Activated T-helper 2 cell treated with anti-CD3 and anti-CD28 coated beads, Interferon-gamma antibody, Interleukin-2, Interleukin-4, amounts not matched to agents 10 μg/mL and 5 μg/mL and 100 μg/mL, durations not matched to agents 14 hours and 24 hours and 36 hours (primary cell): Measurements from ENCODE around the gene TPI1. TPM values are rescaled to one million over a fixed set of nuclear protein-coding genes. Genes with fewer than 3 reads are reported as not detected.
A peak's percentile ranks its signal among the peaks of the same experiment; 100 is the strongest.
"Not testable (repeated sequence)": the region's sequence is repeated elsewhere in the genome, so short reads cannot be mapped to it uniquely, and the experiment has no call there.

Source experiments
- DNase-seq: peaks from one replicate; pipeline ENCODE4 v3.0.0; 2021; ENCODE audit warnings: low spot score
- H3K27ac Mint-ChIP-seq: one replicate; pipeline ENCODE4 v1.8.0; 2021; ENCODE audit warnings: mixed read lengths
- H3K27me3 Mint-ChIP-seq: one replicate; pipeline ENCODE4 v1.8.0; 2021; ENCODE audit warnings: low read depth, mixed read lengths
- H3K36me3 Mint-ChIP-seq: one replicate; pipeline ENCODE4 v1.8.0; 2021; ENCODE audit warnings: low read depth, mixed read lengths
- H3K4me1 Mint-ChIP-seq: one replicate; pipeline ENCODE4 v1.8.0; 2021; ENCODE audit warnings: low read depth, mixed read lengths
- H3K4me3 Mint-ChIP-seq: one replicate; pipeline ENCODE4 v1.8.0; 2021; ENCODE audit warnings: low read depth, mild to moderate bottlenecking, moderate library complexity, mixed read lengths
- H3K9me3 Mint-ChIP-seq: one replicate; pipeline ENCODE4 v1.8.0; 2021; ENCODE audit warnings: mixed read lengths
- intact Hi-C: fragments of 100-400 bp; cut with micrococcal nuclease; formaldehyde crosslinking; loops from one replicate; pipeline ENCODE4 v1.15.1; 2023
- total RNA-seq: library from RNA; stranded (reverse); gene quantifications from 2 replicates; pipeline ENCODE4 v1.2.3, GENCODE V29; 2022

TPI1 gene
- total RNA-seq, 1 donor from 2014 or later, result 1,708 TPM

DNA sequence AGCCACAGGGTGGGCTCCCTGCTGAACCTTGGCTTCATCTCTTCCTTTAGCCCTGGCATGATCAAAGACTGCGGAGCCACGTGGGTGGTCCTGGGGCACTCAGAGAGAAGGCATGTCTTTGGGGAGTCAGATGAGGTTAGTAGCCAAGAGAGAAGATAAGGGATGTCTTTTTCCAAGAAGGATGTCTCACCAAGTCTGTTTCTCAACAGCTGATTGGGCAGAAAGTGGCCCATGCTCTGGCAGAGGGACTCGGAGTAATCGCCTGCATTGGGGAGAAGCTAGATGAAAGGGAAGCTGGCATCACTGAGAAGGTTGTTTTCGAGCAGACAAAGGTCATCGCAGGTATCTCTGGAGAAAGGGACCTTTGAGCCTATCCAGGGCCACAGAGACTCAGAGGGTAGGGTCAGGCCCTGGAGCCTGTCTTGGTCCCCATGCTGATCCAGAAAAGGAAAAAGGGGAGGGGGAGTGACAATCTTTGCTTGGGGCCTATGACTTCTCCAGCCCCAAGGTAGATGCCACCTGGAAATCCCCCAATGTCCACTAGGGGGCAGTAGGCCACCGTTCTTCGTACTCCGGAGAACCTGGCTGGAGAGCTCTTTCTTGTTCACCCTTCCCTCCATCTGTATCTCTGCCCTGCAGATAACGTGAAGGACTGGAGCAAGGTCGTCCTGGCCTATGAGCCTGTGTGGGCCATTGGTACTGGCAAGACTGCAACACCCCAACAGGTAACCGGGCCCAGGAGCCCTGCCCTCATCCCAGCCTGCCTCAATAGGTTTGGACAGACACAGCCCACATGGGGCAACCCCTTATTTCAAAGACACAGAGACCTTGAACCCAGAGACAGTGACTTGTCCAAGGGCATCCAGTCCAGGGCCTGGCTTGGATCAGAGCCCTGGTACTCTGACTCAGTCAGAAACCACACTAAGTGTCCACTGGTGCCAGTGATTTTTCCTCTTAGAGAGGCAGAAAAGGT, 2.0 kb downstream of the TPI1 start:
- Mint-ChIP-seq H3K27me3 (no peaks in the 10 kb centered on the region), H3K4me3 (peak overlapping the region; percentile 92), H3K9me3 (no peaks in the 10 kb centered on the region), H3K36me3 (peaks cover 72% of the 10 kb centered on the region), H3K4me1 (peaks cover 50% of the 10 kb centered on the region), H3K27ac (peak overlapping the region; percentile 84)
- intact Hi-C loops, result no loop called here
- DNase-seq, result peak; percentile 79

DNA sequence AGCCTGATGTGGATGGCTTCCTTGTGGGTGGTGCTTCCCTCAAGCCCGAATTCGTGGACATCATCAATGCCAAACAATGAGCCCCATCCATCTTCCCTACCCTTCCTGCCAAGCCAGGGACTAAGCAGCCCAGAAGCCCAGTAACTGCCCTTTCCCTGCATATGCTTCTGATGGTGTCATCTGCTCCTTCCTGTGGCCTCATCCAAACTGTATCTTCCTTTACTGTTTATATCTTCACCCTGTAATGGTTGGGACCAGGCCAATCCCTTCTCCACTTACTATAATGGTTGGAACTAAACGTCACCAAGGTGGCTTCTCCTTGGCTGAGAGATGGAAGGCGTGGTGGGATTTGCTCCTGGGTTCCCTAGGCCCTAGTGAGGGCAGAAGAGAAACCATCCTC, 3.0 kb downstream of the TPI1 start:
- H3K9me3 Mint-ChIP-seq, intact Hi-C loops, H3K27me3 Mint-ChIP-seq, DNase-seq: not testable (repeated sequence)
- Mint-ChIP-seq H3K36me3 (peaks cover 71% of the 10 kb centered on the region), H3K27ac (peak overlapping the region; percentile 60), H3K4me3 (peak overlapping the region; percentile 92), H3K4me1 (peaks cover 55% of the 10 kb centered on the region)

DNA sequence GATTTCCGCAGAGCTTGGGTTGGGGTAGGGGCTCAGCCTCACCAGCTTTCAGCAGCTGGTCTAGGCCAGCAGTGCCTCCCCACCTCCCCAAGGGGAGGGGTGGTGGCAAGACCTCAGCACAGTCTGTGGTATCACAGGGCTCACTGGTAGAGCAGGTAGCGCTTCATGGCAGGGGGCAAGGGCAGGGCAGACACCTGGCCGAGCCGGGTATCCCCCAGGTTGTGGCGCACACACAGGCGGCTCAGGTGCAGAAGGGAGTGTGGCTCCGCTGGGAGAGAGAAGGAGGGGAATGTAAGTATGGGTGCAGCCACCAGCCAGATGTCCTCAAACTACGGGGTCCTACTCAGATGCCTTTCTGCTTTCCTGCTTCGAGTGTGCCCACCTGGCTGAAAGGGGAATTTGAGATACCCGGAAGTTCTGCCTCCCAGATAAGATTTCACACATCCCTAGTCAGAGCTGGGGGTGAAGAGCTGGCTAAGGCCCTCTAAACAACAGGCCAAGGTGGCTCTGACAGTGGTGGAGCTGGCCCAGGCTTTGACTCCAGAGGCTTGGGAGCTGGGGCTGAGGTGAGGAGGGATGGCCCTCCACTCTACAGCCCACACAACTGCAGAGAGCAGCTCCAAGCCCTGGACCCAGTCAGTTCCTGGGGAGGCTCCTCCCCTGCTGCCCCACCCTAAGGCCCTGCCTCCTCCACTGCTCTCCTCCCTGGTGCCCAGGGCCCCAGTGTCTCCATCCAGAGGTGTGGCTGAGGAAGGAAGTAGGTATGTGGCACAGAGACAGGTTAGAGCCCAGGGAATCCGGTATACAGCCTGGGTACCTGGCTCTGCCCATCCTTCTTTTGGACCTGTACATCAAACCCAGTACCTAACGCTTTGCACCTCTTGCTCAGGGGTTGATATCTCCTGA, 4.0 kb downstream of the TPI1 start:
- intact Hi-C loops, result no loop called here
- H3K27me3 Mint-ChIP-seq, result no peaks in the 10 kb centered on the region
- peaks cover 71% of the 10 kb centered on the region for H3K36me3 Mint-ChIP-seq
- DNase-seq, result peak; percentile 45
- H3K4me3 Mint-ChIP-seq, result peak overlapping the region; percentile 92
- H3K4me1 Mint-ChIP-seq, result peaks cover 59% of the 10 kb centered on the region
- H3K27ac Mint-ChIP-seq, result peak overlapping the region; percentile 84
- H3K9me3 Mint-ChIP-seq, result no peaks in the 10 kb centered on the region

DNA sequence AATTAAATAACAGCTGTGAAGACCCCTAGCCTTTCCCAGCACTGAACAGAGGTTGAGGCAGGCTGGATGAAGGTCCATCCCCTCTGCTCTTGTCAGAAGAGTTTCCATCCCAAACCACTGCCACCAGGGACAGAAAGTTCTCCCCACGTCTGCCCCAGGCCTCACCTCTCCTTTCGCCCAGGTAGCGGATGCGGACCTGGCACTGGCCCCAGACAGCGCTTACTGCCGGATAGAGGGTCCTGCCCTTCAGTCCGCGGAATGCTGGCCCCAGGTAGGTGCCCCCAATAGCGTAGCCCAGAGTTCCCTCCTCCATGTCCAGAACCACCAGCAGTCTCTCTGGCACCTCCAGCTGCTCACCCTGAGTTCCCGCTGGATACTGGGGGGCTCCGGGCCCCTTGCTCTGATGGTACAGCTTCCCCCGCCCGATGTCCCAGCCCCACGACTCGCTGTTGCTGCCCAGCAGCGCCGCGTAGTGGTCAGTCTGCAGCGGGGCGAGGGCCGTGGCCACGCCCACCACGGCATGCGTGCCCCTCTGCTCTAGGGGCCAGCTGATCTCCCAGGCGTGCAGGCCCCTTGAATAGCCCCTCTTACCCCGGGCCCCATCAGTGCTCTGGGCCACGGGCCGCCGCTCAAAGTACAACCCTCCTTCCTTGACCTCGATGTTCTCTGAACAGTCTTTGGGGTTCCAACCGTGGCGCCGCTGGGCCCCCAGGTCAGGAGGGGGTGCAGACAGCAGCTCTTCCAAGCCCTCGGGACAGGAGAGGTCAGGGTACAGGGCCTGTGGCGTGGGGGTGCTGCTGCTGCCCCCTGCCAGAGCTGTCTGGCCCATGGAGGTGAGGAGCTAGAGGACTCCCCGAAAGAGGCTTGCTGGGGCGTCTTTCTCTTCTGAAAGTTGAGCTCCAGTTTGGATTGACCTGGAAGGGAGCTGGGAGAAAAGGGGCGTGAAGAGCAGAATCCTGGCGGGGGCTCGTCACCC, 5.0 kb downstream of the TPI1 start:
- peak; percentile 83 for DNase-seq
- Mint-ChIP-seq H3K9me3 (no peaks in the 10 kb centered on the region), H3K4me1 (peaks cover 53% of the 10 kb centered on the region), H3K36me3 (peaks cover 72% of the 10 kb centered on the region), H3K27ac (peak overlapping the region; percentile 84), H3K27me3 (no peaks in the 10 kb centered on the region), H3K4me3 (peak overlapping the region; percentile 92)
- intact Hi-C loops, result loop anchor here (1.0 to 2.0 kb wide), 5 partner anchors 19 to 80 kb away; partner anchors contain the start of genes ENO2, LRRC23 and USP5

DNA sequence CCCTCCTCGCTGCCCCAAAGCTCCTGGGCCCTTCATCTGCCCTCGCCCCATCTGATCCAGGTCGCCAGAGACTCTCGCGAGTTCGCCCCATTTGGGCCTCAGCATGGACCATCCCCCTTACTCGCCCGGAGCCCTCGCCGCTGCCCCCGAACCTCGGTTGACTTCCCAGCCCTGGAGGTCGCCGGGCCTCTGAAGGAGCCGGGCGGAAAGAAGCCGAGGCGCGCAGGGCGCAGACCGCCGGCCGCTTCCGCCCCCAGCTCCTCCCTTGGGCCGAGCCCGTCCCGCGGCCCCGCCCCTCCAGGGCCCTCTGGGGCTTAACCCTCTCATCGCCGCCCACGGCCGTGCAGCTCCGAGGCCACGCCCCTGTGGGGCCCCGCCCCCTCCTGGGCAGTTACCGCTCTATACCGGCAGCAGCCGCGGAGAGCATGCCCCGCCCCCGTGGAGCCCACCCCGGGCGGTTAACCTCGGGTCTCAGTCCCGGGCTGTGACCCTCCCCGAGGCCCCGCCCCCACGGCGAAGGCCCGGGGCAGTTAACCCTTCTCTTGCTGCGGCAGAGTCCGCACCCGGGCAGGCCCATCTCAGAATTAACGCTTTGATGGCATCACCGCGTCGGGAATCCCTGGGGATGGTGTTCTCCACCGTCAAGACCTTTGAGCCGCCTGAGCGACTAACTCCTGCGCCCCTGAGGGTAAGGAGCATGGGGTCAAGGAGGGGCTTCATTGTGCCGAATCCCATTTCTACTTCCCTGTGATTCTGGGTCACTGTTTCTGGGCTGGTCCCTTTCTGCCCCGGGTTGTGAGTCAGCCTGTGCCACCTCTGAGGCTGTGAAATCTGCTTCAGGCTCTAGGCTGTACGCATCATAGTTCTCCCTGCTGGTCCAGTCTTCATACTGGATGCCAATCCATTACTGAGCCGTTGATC, 6.0 kb downstream of the TPI1 start, which contains the start of gene SPSB2:
Gene SPSB2, minus strand, starts transcription at position 210 of the 921 bp plus-strand sequence. CDS start 402 bp downstream, outside the sequence.
- H3K9me3 Mint-ChIP-seq, result no peaks in the 10 kb centered on the region
- H3K27me3 Mint-ChIP-seq, result no peaks in the 10 kb centered on the region
- DNase-seq, result peak; percentile 99
- peaks cover 52% of the 10 kb centered on the region for H3K4me1 Mint-ChIP-seq
- H3K36me3 Mint-ChIP-seq, result peaks cover 67% of the 10 kb centered on the region
- H3K27ac Mint-ChIP-seq, result peak within 1 kb of the TSS; percentile 84
- H3K4me3 Mint-ChIP-seq, result peak within 1 kb of the TSS; percentile 92
- intact Hi-C loops, result loop anchor here (1.0 to 2.0 kb wide), 5 partner anchors 18 to 79 kb away; partner anchors contain the start of genes ENO2, LRRC23 and USP5

DNA sequence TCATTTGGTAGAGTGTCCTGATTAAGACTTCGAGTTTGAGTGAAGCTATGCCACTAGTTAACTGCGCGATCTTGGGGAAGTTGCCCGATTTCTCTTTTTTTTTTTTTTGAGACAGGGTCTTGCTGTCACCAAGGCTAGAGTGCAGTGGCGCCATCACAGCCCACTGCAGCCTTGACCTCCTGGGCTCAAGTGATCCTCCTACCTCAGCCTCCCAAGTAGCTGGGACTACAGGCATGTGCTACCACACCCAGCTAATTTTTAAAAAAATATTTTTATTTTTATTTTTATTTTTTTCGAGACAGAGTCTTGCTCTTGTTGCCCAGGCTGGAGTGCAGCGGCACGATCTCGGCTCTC, 6.7 kb downstream of the TPI1 start:
- H3K9me3 Mint-ChIP-seq, DNase-seq, intact Hi-C loops, H3K27me3 Mint-ChIP-seq: not testable (repeated sequence)
- Mint-ChIP-seq H3K27ac (peak overlapping the region; percentile 83), H3K4me1 (peaks cover 46% of the 10 kb centered on the region), H3K36me3 (peaks cover 60% of the 10 kb centered on the region), H3K4me3 (peak overlapping the region; percentile 92)

DNA sequence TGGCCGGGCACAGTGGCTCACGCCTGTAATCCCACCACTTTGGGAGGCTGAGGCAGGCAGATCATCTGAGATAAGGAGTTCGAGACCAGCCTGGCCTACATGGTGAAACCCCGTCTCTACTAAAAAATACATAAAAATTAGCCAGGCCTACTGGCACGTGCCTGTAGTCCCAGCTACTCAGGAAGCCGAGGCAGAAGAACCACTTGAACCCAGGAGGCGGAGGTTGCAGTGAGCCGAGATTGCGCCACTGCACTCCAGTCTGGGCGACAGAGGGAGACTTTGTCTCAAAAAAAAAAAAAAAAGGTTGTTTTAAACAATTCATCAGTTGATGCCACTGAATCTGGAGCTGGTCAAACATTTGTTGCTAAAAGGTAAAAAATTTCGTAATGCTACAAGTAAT, 12.5 kb downstream of the TPI1 start:
- intact Hi-C loops, DNase-seq, H3K4me1 Mint-ChIP-seq, H3K27me3 Mint-ChIP-seq, H3K9me3 Mint-ChIP-seq, H3K27ac Mint-ChIP-seq, H3K4me3 Mint-ChIP-seq: not testable (repeated sequence)
- H3K36me3 Mint-ChIP-seq, result peaks cover 30% of the 10 kb centered on the region

GRCh38 chr12:6883252-6883651, 15.9 kb downstream of the TPI1 start:
- H3K27me3 Mint-ChIP-seq, result no peaks in the 10 kb centered on the region
- intact Hi-C loops, result no loop called here
- no peak overlapping the region for H3K4me3 Mint-ChIP-seq
- H3K36me3 Mint-ChIP-seq, result peaks cover 27% of the 10 kb centered on the region
- H3K9me3 Mint-ChIP-seq, result no peaks in the 10 kb centered on the region
- H3K4me1 Mint-ChIP-seq, result no peaks in the 10 kb centered on the region
- DNase-seq, result no peak
- no peak overlapping the region for H3K27ac Mint-ChIP-seq

GRCh38 chr12:6883683-6884082, 16.4 kb downstream of the TPI1 start:
- H3K4me3 Mint-ChIP-seq, result no peak overlapping the region
- no peaks in the 10 kb centered on the region for H3K4me1 Mint-ChIP-seq
- no peaks in the 10 kb centered on the region for H3K27me3 Mint-ChIP-seq
- peaks cover 30% of the 10 kb centered on the region for H3K36me3 Mint-ChIP-seq
- no peaks in the 10 kb centered on the region for H3K9me3 Mint-ChIP-seq
- H3K27ac Mint-ChIP-seq, result no peak overlapping the region
- intact Hi-C loops, result no loop called here
- DNase-seq, result no peak

DNA sequence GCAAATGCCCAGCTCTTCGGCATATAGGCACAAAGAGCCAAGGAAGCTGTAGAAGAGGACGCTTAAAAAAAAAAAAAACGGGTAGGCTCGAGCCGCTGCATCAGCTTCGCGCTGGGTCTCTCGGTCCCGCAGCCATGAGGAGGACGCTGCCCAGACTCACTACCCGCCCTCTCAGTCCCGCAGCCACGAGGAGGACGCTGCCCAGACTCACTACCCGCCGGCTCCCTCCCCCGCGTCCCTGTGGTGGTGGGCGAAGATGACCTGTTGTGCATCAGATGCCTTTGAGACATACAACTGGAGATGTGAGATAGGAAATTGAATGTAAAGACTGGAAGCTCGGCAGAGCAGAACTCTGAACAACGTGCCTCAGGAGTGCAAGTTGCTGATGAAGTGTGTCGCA, 17.2 kb downstream of the TPI1 start:
- no peaks in the 10 kb centered on the region for H3K27me3 Mint-ChIP-seq
- intact Hi-C loops, result no loop called here
- no peak overlapping the region for H3K27ac Mint-ChIP-seq
- H3K9me3 Mint-ChIP-seq, result no peaks in the 10 kb centered on the region
- no peaks in the 10 kb centered on the region for H3K4me1 Mint-ChIP-seq
- H3K4me3 Mint-ChIP-seq, result no peak overlapping the region
- no peak for DNase-seq
- peaks cover 30% of the 10 kb centered on the region for H3K36me3 Mint-ChIP-seq
